ENCODE results near the gene IRX6.

The IRX6 gene

DNA sequence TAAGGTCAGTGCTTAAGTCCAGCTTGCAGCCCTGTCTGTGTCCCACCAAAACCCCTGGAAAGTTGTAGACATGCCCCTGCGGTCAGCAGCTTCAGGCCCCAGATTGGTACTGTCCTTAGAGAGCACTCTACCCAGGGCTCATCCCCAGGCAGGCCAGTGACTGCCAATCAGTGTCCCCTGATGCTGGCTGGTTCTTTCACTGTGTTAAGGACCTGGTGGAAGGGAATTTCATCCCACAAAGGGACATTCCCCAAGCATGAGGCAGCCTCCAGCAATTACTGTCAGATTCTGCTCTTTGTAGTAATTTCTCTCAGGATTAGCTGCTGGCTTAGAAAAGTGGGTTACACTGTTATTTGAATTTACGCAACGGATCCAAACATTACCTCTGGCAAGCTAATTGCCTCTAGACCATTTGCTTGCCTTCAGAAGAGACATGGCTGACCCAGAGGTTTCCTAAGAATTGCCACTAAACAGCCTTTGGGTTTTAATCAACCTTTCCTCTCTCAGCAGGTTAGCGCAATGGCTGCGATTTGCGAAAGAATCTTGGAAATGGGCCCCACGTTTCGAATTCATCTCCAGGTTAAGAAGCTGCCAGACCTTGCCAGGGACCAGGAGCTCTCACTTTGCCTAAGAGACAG, 5.9 kb downstream of the IRX6 start:
- no peak overlapping the region for H3K27ac ChIP-seq
- TF ChIP-seq, protein P1, sequence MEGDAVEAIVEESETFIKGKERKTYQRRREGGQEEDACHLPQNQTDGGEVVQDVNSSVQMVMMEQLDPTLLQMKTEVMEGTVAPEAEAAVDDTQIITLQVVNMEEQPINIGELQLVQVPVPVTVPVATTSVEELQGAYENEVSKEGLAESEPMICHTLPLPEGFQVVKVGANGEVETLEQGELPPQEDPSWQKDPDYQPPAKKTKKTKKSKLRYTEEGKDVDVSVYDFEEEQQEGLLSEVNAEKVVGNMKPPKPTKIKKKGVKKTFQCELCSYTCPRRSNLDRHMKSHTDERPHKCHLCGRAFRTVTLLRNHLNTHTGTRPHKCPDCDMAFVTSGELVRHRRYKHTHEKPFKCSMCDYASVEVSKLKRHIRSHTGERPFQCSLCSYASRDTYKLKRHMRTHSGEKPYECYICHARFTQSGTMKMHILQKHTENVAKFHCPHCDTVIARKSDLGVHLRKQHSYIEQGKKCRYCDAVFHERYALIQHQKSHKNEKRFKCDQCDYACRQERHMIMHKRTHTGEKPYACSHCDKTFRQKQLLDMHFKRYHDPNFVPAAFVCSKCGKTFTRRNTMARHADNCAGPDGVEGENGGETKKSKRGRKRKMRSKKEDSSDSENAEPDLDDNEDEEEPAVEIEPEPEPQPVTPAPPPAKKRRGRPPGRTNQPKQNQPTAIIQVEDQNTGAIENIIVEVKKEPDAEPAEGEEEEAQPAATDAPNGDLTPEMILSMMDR (conservative IDR thresholded peaks at IDR 0.05), result no peak
- no peak for TF ChIP-seq ZFX (IDR thresholded peaks at IDR 0.05)

- TF ChIP-seq ZFX (IDR thresholded peaks at IDR 0.05), result no peak
- TF ChIP-seq, protein P1 (conservative IDR thresholded peaks at IDR 0.05), result no peak
- no peak overlapping the region for H3K27ac ChIP-seq
Measured at GRCh38 chr16:55330781-55331647, 7.0 kb downstream of the IRX6 start.

- no peak overlapping the region for H3K27ac ChIP-seq
- TF ChIP-seq ZFX (IDR thresholded peaks at IDR 0.05), result no peak
- TF ChIP-seq, protein P1 (conservative IDR thresholded peaks at IDR 0.05), result no peak
Measured at GRCh38 chr16:55331648-55332185, 7.7 kb downstream of the IRX6 start.

GRCh38 chr16:55333684-55334083, 9.7 kb downstream of the IRX6 start:
- H3K27ac ChIP-seq, result no peak overlapping the region
- TF ChIP-seq, protein P1 (conservative IDR thresholded peaks at IDR 0.05), result no peak
- no peak for TF ChIP-seq ZFX (IDR thresholded peaks at IDR 0.05)

GRCh38 chr16:55338646-55339045, 14.6 kb downstream of the IRX6 start:
- TF ChIP-seq, protein P1 (conservative IDR thresholded peaks at IDR 0.05), result no peak
- no peak for TF ChIP-seq ZFX (IDR thresholded peaks at IDR 0.05)

GRCh38 chr16:55340445-55340844, 16.4 kb downstream of the IRX6 start:
- TF ChIP-seq ZFX (IDR thresholded peaks at IDR 0.05), result no peak
- TF ChIP-seq, protein P1 (conservative IDR thresholded peaks at IDR 0.05), result no peak

More at GRCh38 chr16:55338646-55339045, 14.6 kb downstream of the IRX6 start:
- no peak overlapping the region for H3K27ac ChIP-seq

DNA sequence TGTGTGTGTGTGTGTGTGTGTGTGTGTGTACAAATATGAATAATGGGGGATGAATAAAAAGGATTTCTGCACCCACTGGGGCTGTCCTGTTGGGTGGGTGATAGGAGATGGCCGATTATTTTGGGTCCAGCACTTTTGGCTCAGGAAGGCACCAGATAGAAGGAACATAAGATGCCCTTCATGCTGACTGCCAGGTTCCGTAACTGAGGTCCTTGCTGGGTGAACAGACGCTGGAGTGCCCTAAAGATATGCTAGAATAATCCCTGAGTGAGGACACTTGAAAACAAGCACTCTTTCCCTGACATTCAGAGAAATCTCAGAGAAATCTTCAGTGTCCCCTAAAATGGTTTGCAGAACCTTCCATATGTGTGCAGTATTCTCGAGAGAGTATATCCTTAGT, 17.7 kb downstream of the IRX6 start:
- no peak overlapping the region for H3K27ac ChIP-seq

More at GRCh38 chr16:55340445-55340844, 16.4 kb downstream of the IRX6 start:
- no peak overlapping the region for H3K27ac ChIP-seq

More for the DNA sequence above, 17.7 kb downstream of the IRX6 start:
- TF ChIP-seq, protein P1 (conservative IDR thresholded peaks at IDR 0.05), result no peak
- TF ChIP-seq ZFX (IDR thresholded peaks at IDR 0.05), result no peak

All from C4-2B (cell line).